DND-41 (cell line): ENCODE results near the gene FAM135A.

Source experiments
- ATAC-seq: fragments of 200-7000 bp; cut with Tn5 transposase; 3 replicates; pipeline ENCODE4 v1.9.1; 2021; ENCODE audit warnings: low read depth; ENCODE audit not compliant: insufficient read depth
- DNase-seq: peaks from one replicate; pipeline ENCODE4 v3.0.0-alpha.2; 2020
- H2AFZ ChIP-seq: 2 replicates; pipeline ENCODE4 v1.6.0; 2012; ENCODE audit warnings: low read depth, low read length
- H3K27ac ChIP-seq: 2 replicates; pipeline ENCODE4 v1.5.1; 2012; ENCODE audit warnings: low read length, inconsistent platforms
- H3K27me3 ChIP-seq: fragments of 200-600 bp; sonication (generic); 2 replicates; pipeline ENCODE4 v1.6.0; 2012; ENCODE audit warnings: low read length, mild to moderate bottlenecking, inconsistent platforms; ENCODE audit not compliant: insufficient read depth, poor library complexity
- H3K36me3 ChIP-seq: 2 replicates; pipeline ENCODE4 v1.5.1; 2012; ENCODE audit warnings: low read length, inconsistent platforms; ENCODE audit not compliant: insufficient read depth
- H3K4me1 ChIP-seq: 2 replicates; pipeline ENCODE4 v1.5.1; 2012; ENCODE audit warnings: mild to moderate bottlenecking, low read length; ENCODE audit not compliant: insufficient read depth
- H3K4me2 ChIP-seq: 2 replicates; pipeline ENCODE4 v1.6.0; 2012; ENCODE audit warnings: mild to moderate bottlenecking, moderate library complexity, low read length, inconsistent platforms; ENCODE audit not compliant: insufficient read depth
- H3K4me3 ChIP-seq, 2 experiments: fragments of 200-600 bp in 1 of 2; shearing (Covaris generic) in 1 of 2; 2 replicates each; pipeline ENCODE4 v1.5.1; 2012 to 2016; ENCODE audit warnings: inconsistent platforms in 2 of 2, low read length in 2 of 2, mild to moderate bottlenecking in 2 of 2, low read depth in 1 of 2, moderate library complexity in 1 of 2
- H3K79me2 ChIP-seq: 2 replicates; pipeline ENCODE4 v1.6.0; 2012; ENCODE audit warnings: low read length, inconsistent platforms; ENCODE audit not compliant: insufficient read depth
- H3K9ac ChIP-seq: 2 replicates; pipeline ENCODE4 v1.6.0; 2012; ENCODE audit warnings: low read depth, mild to moderate bottlenecking, inconsistent platforms, low read length, moderate library complexity
- H3K9me3 ChIP-seq: 2 replicates; pipeline ENCODE4 v1.5.1; 2012; ENCODE audit warnings: low read length, moderate library complexity, mild to moderate bottlenecking, inconsistent platforms; ENCODE audit not compliant: insufficient read depth, severe bottlenecking
- H4K20me1 ChIP-seq: 2 replicates; pipeline ENCODE4 v1.6.0; 2012; ENCODE audit warnings: low read length; ENCODE audit not compliant: insufficient read depth
- EZH2 ChIP-seq: IDR thresholded peaks from 3 replicates; pipeline ENCODE4 v1.6.1; 2012; ENCODE audit warnings: borderline replicate concordance, low read depth, mild to moderate bottlenecking, moderate library complexity, low read length, inconsistent platforms; ENCODE audit not compliant: severe bottlenecking
- TF ChIP-seq, protein P1 (sequence below): IDR thresholded peaks from 2 replicates; pipeline ENCODE4 v1.5.1; 2012; ENCODE audit warnings: borderline replicate concordance, low read length, moderate library complexity, mild to moderate bottlenecking; ENCODE audit not compliant: poor library complexity, severe bottlenecking; ENCODE audit errors: extremely low read depth

FAM135A gene

DNA sequence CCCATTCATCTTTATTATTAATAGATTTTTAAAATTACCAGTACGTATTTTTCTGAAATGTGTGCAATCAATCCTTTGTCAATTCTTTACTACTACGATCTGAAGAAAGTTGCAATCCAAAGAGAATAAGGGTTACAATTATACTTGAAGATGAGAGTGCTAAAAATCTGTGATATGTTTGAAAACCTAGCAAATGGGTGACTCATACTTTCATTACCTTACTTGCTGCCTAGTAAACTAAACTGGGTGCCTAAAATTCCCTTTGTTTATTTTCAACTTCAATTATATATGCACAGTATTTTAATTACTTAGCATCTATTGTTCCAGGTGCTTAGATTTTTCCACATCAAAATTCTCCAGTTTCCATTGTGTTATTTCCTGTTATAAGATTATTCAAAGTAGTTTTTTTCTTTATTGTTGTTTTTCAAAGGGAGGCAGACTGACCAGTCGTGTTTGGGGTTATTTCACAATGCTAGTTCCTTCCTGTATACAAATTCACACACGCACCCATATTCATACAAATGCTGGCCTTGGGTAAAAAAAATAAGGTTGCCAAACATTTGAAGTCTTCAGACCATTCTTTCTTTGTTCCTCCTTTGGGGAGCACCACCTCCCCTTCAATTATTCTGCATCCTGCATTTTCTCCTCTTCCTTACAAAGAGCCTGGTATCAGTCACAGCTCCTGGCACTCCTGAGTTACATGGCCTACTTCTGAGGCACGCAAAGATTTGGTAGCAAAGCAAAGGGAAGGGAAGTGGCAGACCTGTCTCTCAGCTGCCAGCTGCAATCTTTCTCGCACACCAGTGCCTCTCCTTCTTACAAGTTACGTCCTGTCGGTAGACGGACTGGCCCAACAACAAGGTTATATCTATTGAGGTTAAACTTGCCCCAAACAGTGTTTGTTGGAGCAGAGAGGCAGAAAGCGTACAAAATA, 16.2 kb upstream of the FAM135A start:
- Histone ChIP-seq H3K9ac (no peak overlapping the region), H3K4me3 (no peak overlapping the region), H3K4me2 (no peak overlapping the region), H3K27ac (no peak overlapping the region), H2AFZ (no peak overlapping the region), H3K27me3 (no peaks in the 10 kb centered on the region), H3K79me2 (no peaks in the 10 kb centered on the region), H3K36me3 (no peaks in the 10 kb centered on the region), H3K4me1 (no peaks in the 10 kb centered on the region), H4K20me1 (no peaks in the 10 kb centered on the region), H3K9me3 (no peaks in the 10 kb centered on the region)
- no peak for DNase-seq
- TF ChIP-seq, protein P1, sequence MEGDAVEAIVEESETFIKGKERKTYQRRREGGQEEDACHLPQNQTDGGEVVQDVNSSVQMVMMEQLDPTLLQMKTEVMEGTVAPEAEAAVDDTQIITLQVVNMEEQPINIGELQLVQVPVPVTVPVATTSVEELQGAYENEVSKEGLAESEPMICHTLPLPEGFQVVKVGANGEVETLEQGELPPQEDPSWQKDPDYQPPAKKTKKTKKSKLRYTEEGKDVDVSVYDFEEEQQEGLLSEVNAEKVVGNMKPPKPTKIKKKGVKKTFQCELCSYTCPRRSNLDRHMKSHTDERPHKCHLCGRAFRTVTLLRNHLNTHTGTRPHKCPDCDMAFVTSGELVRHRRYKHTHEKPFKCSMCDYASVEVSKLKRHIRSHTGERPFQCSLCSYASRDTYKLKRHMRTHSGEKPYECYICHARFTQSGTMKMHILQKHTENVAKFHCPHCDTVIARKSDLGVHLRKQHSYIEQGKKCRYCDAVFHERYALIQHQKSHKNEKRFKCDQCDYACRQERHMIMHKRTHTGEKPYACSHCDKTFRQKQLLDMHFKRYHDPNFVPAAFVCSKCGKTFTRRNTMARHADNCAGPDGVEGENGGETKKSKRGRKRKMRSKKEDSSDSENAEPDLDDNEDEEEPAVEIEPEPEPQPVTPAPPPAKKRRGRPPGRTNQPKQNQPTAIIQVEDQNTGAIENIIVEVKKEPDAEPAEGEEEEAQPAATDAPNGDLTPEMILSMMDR: no peak
- no peak for TF ChIP-seq EZH2
- ATAC-seq: no peak

DNA sequence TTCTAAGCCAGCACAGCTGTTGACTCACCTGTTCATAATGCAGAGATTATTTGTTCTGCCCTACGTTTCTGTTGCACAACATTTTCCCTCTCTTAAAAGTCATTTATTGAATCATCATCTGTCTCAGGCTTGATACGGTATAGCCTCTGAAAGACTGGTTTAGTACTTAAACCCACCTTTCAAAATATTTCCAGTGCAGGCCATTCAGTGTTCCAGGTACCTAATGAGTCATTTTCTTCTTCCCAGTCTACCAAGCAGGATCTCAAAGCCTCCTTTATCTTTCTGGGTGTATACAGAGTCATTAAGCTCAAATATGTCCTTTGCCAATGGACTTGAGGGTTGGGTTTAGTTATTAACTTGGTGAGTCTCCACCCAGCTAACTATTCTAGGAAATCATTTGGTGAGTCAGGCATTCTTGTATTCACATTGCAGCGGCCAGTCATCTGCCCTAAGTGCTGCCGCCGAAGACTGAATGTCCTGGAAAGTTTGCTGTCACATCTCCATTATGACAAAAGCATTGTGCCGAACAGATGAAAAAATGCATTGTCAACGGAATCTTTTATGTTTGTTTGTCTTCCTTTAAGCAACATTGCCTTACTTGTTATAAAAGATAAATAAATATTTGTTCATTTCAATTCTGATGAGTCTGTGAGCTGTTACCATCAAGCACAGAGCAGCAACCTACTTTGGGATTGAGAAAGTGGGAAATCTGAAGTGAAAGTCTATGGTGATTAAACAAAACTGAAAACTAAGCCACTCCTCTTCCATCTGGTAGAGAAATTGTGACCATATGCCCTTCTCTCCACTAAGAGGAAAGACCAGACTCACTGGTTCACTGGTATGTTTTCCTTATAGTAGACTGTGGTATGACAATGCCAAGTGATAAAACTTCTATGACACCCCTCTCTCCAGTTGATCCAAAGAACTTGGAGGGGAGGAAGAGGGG, 14.3 kb upstream of the FAM135A start:
- no peak for TF ChIP-seq EZH2
- TF ChIP-seq, protein P1: no peak
- no peak overlapping the region for H3K9ac ChIP-seq

DNA sequence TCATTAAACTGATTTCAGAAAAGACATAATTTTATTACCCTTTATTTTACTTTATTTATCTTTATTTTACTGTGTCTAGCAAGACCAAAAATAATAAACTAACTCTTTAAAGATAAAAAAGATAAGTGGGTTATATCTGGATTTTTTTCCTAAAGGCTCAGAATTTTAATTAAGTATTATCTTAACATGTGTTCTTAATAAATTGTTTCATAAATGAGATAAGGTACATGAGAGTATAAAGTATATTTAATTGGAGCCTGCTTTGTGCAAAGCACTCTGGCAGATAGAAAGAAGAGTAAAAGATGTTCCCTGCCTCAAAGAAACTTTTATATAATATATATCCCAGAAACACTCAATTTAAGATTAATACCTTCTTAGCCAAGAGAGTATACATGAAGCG, 8.7 kb upstream of the FAM135A start:
- no peak overlapping the region for H3K4me3 ChIP-seq
- H3K79me2 ChIP-seq: no peaks in the 10 kb centered on the region
- no peak overlapping the region for H2AFZ ChIP-seq
- no peak for ATAC-seq
- H3K27me3 ChIP-seq: no peaks in the 10 kb centered on the region
- DNase-seq: no peak
- no peak overlapping the region for H3K4me2 ChIP-seq
- H4K20me1 ChIP-seq: no peaks in the 10 kb centered on the region
- H3K9ac ChIP-seq: no peak overlapping the region
- no peaks in the 10 kb centered on the region for H3K4me1 ChIP-seq
- TF ChIP-seq EZH2: no peak
- H3K36me3 ChIP-seq: no peaks in the 10 kb centered on the region
- no peaks in the 10 kb centered on the region for H3K9me3 ChIP-seq
- no peak overlapping the region for H3K27ac ChIP-seq

More for the DNA sequence above, 14.3 kb upstream of the FAM135A start:
- Histone ChIP-seq H3K27me3 (no peaks in the 10 kb centered on the region), H3K79me2 (no peaks in the 10 kb centered on the region), H3K4me2 (no peak overlapping the region), H2AFZ (no peak overlapping the region), H3K4me3 (no peak overlapping the region), H3K9me3 (no peaks in the 10 kb centered on the region), H3K36me3 (no peaks in the 10 kb centered on the region), H3K27ac (no peak overlapping the region), H3K4me1 (no peaks in the 10 kb centered on the region), H4K20me1 (no peaks in the 10 kb centered on the region)
- DNase-seq: no peak
- no peak for ATAC-seq
